Activated CD8-positive, alpha-beta memory T cell treated with anti-CD3 and anti-CD28 coated beads for 24 hours (primary cell): ENCODE measurements around the gene EHD1.

Experiments used
- DNase-seq: peaks from one replicate; pipeline ENCODE4 v3.0.0-alpha.2; 2020

EHD1 gene

DNA sequence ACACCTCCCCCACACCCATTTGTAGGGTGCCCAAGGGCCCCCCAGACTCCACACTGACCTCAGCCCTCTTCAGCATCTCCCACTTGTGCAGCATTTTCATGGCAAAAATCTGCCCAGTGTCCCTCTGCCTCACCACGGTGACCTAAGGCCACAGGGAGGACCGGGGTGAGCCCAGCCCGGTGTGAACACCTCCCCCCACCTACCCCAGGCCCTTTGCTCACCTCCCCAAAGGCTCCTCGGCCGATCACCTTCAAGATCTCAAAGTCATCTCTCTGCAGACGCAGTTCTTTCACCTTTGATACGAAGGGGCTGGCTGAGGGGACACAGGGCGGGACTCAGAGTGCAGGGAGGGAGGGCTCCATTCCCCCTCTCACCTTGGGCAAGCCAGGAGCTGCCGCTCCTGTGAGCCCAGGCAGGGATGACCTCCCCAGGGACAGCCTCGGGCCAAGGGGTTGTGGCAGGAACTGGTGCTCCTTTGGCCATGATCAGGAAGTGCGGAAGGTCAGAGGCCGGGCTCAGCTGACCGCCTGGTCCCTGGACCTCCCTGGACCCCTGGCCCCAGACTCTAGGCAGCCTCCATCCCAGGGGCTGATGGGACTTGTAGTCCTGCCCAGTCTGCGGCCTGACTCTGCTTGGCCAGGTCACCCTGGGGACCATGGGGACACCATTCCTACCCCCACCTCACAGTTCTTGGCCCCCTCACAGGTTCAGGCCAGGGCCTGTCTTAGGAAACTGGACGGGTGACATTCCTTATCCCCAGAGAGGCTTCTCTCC is 36.6 kb downstream of the EHD1 start:
- DNase-seq = no peak

DNA sequence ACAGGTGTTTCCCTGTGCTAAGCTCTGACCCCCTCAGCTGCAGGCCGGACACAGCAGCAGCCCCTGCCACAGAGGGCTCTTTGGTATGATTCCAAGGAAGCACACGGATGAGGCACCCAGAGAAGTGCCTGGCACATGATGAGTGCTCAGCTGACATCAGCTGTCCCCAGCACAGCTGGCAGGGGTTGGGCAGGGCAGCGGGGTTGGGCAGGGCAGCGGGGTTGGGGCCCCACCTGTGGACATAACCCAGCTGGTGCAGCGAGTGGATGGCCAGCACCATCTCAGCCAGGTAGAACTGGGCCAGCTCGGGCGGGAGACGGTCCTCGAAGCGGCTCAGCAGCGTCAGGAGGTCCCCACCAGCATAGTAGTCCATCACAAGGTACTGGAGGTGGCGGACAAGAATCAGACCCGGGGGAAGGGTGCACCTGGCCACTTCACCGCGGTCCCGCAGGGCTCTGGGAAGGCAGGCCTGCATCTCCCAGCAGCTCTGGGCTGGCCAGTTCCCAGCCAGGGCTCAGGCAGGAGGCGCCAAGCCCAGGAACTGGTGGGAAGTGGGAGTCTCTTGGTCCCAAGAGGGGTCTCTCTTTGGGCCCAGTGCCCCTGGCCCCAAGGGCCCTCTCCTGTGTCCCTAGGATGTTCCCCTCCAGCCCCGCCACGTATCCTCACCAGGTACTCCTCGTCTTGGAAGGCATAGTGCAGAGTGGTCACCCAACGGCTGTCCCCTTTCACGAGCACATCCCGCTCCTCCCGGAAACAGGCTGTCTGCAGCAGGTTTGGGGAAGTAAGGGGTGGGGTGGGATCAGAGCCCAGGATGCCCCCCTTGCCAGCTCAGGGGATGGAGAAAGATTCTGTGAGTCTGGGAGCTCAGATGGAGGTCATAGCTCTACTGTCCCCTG is 38.3 kb downstream of the EHD1 start:
- DNase-seq = no peak

DNA sequence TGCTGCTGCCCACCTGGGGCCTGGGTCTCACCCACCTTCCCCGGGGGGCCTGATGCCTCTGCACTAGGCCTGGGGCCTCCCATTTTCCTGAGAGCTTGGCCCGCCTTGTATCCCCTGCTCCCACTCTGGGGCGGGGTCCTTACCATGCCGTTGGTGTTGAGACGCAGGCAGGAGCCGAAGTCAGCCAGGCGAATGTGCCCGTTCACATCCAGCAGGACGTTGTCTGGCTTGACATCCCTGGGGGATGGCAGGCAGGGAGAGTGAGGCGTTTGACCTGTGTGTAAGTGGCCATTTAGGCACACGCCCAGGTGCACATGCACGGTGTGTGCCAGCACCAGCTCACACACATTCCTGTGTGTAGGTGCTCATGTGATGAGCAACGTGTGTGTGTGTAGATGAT is 39.1 kb downstream of the EHD1 start:
- no peak for DNase-seq

DNA sequence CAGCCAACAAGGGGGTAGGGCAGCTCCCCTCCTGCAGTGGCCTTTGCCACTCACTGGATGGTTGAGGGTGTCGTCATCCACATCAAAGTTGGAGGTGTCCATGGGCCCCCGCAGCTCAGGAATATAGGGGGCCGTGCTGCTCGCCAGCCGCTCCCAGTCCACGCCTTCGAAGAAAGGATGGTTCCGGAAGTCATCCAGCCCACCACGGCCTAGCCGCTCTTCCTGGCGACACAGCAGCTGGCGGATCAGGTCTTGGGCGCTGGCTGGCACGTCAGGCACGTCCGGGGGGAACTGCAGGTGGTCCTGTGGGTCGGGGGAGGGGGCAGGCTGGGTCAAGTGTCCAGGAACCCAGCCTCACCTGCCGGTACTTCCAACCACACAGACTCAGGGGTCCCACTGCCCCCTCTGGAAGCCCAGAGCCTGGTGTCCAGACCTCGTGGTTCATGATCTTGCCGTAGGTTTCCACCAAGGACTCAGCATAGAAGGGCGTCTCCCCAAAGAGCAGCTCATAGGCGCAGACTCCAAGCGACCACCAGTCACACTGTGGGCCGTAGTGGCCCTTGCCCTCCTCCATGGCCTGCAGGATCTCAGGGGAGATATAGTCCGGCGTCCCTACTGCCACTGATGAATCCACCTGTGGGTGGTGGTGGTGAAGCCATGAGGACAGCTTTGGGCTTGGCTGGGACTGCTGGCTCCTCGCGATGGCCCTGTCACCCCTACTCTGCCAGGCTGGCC is 39.7 kb downstream of the EHD1 start:
- no peak for DNase-seq

GRCh38 chr11:64837887-64838351 is 40.5 kb downstream of the EHD1 start:
- no peak for DNase-seq

- DNase-seq = no peak
These were observed 41.9 kb downstream of the EHD1 start for GRCh38 chr11:64836448-64837072.

DNA sequence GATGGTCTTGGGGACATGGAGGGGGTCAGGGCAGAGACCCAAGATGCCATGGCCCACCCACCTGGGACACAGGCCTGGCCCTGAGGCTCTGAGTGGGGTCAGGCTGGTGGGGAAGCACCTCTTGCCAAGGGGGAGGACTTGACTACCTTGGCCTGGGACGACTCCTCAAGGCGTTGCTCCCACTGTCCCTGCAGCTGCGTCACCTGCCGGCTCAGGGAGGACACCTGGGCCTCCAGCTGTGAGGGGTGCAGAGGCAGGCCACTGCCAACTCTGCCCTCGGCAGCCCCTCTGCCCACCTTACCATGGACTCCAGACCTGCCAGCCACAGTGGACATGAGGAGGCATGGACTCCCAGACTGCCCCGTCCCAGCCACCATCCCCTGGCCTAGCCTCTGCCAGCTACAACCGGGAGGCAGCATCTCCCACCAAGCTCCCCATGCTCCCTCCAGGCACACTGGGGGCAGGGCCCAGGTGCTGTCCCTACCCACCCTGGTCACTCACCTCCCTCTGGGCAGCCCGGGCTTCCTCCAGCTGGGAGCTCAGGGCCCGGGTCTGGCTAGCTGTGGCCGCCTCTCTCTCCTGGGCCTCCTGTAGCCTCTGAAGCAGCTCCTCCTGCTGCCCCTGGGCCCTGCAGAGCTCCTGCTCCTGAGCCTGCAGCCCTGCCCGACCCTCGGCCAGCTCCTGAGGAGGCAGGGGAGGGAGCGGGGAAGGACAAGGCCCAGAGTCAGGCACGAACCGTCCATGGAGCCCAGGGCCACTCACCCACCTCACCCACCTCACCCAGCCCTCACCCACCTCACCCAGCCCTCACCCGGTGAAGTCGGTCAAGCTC is 42.6 kb downstream of the EHD1 start:
- no peak for DNase-seq

DNA sequence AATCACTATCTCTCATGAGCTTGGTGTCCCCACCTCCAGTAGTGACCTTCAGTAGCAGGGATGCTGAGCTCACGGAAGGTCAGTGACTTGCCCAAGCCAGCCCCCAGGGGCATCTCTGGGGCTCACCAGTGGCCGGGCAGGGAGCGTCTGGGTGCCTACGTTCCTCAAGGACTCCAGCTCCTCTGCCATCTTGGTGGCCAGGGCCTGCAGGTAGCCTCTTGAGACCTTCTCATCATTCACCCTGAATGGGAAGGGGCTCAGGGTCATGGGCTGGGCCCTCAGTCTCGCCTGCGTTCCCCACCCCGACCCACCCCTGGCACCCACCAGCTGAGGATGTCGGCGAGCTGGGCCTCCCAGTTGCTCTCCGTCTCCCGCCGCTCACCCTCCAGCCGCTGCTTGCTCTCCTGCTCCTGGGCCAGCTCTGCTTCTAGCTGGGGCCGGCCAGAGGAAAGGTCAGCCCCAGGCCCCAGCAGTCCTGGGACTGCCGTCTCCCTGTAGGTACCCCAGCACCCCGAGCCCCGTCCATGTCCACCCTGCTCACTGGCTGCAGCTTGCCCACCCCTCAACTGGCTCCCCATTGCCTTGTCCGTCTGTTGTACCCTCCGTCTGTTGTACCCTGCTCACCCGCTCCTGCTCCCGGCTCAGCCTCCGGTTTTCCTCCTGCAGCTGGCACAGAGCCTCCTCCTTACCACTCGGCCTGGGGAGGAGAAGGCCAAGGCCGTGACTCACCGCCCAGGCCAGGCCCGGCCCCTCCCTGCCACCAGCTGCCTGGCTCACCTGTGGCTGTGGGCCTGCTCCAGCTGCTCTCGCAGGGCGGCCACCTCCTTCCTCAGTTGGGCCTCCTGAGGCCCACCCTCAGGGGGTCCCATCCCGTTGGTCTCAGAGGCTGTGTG is 43.5 kb downstream of the EHD1 start:
- no peak for DNase-seq

- DNase-seq = no peak
These were observed 44.2 kb downstream of the EHD1 start for GRCh38 chr11:64834031-64834722.

- DNase-seq = no peak
These were observed 44.9 kb downstream of the EHD1 start for GRCh38 chr11:64833509-64833908.

GRCh38 chr11:64833198-64833502 is 45.3 kb downstream of the EHD1 start:
- DNase-seq = no peak

DNA sequence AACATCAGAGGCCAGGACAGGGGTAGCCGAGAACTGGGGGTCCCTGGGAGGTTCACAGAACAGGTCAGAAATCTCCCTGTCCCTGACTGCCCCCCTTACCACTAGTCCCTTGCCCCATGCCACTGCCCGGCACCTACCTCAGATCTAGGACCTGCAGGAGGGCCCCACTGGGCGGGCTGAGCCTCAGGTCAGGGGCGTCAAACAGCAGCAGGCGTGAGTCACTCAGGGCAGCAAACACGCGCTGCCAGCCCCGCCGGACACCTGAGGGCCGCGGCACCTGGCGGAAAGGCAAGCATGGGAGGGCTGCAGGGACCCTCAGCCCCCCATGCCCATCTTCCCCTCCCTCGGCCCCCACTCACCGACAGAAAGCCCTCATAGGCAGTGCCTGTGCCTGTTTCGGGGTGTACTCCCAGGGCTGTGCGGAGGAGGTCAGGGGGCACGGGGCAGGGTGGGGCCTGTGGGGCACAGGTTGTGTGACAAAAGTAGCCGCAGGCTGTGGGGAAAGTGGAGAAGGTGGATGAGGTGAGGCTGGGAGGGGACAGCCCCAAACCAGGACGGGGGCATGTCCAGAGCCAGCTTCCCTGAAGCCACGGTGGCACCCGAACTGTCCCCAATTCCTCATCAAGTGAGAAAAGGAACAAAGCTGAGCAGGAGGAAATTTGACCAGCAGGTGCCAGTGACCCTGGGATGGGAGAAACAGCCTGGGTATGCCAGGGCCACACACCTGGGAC is 45.8 kb downstream of the EHD1 start:
- no peak for DNase-seq

GRCh38 chr11:64831411-64831891 is 47.0 kb downstream of the EHD1 start:
- no peak for DNase-seq

DNA sequence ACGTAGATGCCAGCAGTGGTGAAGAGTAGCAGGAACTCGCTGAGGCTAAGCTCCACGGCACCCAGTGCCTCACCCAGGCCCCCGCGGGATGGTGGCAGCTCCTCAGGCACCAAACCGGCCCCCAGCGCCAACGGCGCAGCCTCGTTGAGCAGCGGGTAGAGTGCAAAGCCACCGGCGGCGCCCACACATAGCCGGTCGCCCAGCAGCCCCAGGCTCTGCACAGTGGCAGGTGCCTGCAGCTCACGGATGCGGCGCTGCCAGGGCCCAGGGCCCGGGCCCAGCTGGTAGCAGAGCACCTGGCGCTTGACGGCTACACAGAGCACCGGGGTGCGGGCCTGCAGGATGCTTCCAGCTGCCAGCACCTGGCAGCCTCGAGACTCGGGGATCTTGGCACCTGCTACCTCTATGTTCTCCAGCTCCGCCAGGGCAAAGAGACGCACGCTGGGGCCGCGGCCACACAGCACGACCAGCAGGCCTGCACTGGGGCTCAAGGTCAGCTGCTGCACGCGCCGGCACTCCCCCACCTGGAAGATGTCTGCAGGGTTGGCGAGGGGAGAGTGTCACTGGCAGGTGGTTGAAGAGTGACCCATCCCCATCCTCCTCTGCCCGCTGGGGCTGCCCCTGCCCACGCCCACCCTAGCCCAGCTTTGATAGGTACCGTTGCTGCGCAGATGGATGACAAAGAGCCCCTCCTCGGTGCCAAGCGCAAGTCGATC is 48.7 kb downstream of the EHD1 start:
- DNase-seq = no peak

DNA sequence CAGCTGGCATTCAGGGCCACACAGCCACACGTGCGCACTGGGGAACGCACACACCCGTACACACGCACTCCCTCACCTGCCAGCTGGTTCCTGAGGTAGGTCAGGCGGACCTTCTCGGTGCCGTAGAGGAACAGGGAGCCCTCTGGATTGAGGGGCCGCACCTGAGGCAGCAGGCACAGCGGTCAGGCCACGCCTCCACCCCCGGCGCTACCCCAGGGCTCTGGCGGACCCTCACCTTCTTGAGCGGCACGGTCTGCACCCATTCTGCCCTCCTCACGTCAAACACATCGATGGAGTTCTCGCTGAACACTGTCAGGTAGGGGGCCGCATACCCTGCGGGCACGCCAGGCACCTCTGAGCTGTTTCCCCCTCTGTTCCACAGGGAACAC is 51.0 kb downstream of the EHD1 start:
- DNase-seq = no peak

GRCh38 chr11:64826578-64827450 is 51.6 kb downstream of the EHD1 start:
- DNase-seq = no peak

- DNase-seq = no peak
These were observed 52.4 kb downstream of the EHD1 start for GRCh38 chr11:64826062-64826461.
